Endometrial microvascular endothelial cells (primary cell): ENCODE data around the gene DBP. TPM values are rescaled to one million over a fixed set of nuclear protein-coding genes. Genes with fewer than 3 reads are reported as not detected.

Source experiments
- in situ Hi-C: cut with HindIII; loops from 2 replicates; pipeline ENCODE4 v1.10.0; 2017; ENCODE audit warnings: low sequenced_read_pairs, low pct_unique_long_range_greater_than_20kb; ENCODE audit errors: inconsistent ontology term
- total RNA-seq: library from RNA; depleted of rRNA; stranded (reverse); fragments of >200 nt; gene quantifications from one replicate; pipeline ENCODE4 v1.2.3, GENCODE V29; 2015; ENCODE audit errors: inconsistent ontology term

Gene DBP
- total RNA-seq, 1 donor from 2014 or later = 0.46 TPM

GRCh38 chr19:48617146-48617937 is 19.8 kb downstream of the DBP start:
- in situ Hi-C loops = loop anchor here (25.0 kb wide), 1 partner anchor 155 kb away; the partner anchor contains the start of genes CYTH2 and KCNJ14

GRCh38 chr19:48616491-48617056 is 20.6 kb downstream of the DBP start:
- in situ Hi-C loops = loop anchor here (25.0 kb wide), 1 partner anchor 154 kb away; the partner anchor contains the start of genes CYTH2 and KCNJ14

- in situ Hi-C loops = loop anchor here (25.0 kb wide), 1 partner anchor 154 kb away; the partner anchor contains the start of genes CYTH2 and KCNJ14
These were observed 21.1 kb downstream of the DBP start for GRCh38 chr19:48616041-48616436.

DNA sequence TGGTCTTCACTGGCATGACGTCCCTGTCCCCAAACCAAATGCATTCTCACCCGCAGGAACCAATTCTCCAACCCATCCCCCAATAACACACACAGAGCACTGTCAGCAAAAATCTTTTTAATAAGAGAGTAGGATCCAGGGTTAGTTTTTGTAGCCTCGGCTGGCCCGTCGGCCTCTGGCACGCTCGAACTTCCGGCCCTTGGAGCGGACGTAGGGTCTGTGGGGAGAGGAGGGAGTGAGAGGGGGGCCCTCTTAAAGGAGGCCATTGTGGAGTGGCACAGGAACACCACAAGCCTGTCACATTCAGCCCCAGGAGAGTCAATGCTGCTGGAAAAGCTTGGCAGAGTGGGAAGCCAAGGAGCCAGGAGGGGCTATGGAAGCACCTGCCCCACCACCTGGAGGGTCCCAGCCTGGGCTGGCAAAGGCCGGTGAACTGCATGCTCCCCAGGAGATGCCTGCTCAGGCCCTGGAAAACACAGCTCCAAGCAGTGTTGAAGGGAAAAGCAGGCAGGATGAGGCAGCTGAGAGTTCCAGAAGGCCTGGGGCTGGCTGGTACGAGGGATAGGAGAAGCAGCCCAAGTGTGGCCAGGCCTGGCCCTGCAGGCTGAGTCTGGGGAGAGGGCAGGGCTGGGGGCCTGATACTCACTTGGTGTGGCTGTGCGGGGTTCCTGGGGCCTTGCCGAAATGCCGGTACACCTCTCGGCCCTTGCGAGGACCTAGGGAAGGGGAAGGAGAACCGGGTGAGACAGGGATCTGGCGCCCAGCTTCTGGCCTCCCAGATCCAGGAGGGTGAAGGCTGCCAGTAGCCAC is 21.7 kb downstream of the DBP start:
- in situ Hi-C loops = loop anchor here (25.0 kb wide), 1 partner anchor 153 kb away; the partner anchor contains the start of genes CYTH2 and KCNJ14

DNA sequence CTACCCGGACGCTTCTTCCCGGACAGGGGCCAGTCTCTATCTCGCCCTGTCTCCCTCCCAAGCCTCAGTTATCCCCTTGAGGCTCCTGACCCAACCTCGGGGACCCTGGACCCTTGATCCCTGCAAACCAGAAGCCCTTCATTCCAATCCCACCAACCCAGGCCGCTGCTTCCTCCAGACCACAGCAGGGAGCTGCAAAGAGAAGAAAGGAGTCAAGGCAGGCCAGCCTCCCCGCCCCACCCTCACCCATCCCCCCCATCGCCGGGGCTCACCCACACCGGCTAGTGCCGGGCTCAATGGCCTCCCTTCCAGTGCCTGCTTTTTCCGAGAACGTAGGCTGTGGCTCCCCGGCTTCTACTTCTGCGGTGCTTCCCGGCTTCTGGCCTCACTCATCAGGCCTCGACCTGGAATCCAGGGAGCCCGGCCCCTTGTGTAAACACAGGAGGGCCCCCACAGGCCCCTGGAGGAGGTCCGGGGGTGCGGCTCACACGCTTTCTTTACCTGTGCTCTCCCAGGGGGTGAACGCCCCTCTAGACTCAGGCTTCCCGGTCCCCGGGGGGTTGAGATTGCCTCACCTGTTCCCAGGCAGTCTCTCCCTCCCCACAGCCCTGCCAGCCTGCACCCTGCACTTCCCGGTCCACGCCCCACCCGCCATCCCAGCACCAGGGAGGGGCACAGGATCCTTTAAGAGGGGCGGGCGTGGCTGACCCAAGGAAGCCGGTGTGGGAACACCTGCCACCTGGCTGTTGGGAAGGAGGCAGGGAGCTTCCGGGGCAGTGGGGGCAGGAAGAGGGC is 22.5 kb downstream of the DBP start, which contains the start of gene FAM83E:
TSS of gene FAM83E (minus strand) at position 641 of the 795 bp plus-strand sequence. CDS start 1,704 bp downstream, outside the sequence.
- in situ Hi-C loops = loop anchor here (25.0 kb wide), 1 partner anchor 152 kb away; the partner anchor contains the start of genes CYTH2 and KCNJ14

DNA sequence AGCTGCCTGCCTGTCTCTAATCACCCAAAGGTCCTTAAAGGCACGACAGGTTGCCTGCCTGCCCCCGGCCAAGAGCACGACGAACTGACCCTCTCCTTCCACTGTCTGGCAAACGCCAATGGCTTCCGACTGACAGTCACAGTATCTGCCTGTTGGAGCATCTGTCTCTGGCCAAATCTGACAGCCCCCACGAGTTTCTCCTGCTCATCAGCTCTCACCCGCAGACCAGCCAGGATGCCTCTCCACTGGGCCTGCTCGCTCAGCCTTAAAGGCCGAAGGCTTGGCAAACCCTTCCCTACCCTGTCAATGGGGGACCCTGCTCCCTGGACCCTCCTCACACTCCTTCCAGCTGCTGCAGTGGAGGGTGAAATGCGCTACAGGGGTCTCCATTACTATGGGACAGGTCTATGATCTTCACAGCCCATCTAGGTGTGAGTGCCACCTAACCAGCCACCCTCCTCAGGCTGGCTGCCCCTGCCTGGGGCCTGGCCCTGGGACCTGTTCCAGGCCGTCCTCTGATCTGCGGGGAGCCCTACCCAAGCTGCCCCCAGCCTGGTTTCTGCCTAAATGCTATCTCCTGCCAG is 23.2 kb downstream of the DBP start:
- in situ Hi-C loops = loop anchor here (25.0 kb wide), 1 partner anchor 152 kb away; the partner anchor contains the start of genes CYTH2 and KCNJ14

DNA sequence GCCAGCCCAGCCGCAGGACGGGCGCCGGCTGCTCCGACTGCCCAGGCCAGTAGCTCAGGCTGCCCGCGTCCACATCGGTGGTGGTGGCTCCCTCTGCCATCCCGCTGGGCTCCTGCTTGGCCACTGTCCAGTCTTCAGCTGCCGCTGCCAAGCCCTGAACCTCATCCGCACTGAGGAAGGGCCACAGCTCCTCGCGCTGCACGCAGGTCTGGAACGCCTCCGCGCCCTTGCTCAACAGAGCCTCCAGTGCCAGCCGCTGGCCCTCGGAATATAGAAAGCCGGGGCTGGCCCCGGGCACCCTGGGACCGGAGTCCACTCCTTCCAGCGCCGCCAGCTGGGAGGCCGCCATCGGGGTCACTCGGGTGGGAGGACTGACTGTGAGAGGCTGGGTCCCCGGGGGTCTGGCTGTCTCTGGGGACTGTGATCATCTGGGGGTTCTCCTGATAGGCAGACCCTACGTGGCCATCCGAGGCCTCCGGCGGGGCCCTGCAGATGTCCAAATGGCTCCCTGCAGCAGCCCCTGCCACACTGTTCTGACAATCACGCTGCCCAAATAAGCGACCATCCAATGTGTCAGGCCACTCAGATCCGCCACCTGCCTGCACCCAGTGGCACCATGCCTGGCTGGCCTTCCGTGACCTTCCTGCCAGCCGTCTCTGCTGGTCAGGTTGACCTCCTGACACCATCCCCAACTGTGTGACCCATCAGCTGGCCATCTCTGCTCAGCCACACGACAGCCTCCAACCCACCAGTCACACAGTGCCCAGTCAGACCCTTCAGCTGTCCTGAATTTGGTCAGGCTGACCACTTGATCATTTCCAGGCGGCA is 23.9 kb downstream of the DBP start:
- in situ Hi-C loops = loop anchor here (25.0 kb wide), 1 partner anchor 151 kb away; the partner anchor contains the start of genes CYTH2 and KCNJ14

DNA sequence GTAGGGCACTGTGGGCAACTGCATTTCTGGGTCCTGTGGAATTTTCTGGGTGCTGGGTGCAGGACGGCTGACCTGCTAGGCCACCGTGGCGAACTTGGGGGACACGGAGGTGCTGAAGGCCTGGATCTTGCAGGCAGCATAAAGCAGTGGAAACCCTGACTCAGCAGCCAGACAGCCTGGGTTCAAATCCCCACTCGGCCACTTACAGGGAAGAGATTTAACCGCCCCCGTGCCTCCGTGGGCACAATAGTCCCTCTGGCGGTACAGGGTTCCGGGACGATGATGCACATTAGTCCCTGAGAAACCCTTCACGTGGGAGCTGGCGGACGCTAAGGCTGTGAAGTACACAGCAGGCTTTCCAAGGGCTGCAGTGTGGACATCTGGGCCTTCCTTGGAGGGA is 25.3 kb downstream of the DBP start:
- in situ Hi-C loops = loop anchor here (25.0 kb wide), 1 partner anchor 150 kb away; the partner anchor contains the start of genes CYTH2 and KCNJ14

GRCh38 chr19:48609571-48610108 is 27.5 kb downstream of the DBP start:
- in situ Hi-C loops = loop anchor here (25.0 kb wide), 1 partner anchor 147 kb away; the partner anchor contains the start of genes CYTH2 and KCNJ14

DNA sequence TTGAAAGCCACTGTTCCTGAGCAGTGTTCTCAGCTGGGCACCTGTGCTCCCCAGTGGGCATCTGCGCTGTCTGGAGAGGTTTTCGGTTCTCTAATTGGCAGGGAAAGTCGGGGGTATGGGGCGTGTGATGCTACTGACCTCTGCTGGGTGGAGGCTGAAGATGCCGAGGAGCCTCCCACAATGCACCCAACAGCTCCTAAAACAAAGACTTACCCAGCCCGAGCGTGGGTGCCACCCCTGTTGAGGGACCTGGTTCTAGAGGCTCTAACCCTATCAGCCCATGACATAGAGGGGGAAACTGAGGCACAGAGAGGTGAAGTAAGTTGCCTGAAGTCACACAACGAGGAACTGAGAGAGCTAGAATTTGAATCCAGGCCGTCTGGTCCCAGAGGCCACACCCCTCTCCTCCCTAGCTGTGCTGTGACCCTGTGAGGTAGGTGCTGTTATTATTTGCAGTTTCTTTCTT is 28.3 kb downstream of the DBP start:
- in situ Hi-C loops = loop anchor here (25.0 kb wide), 1 partner anchor 147 kb away; the partner anchor contains the start of genes CYTH2 and KCNJ14

DNA sequence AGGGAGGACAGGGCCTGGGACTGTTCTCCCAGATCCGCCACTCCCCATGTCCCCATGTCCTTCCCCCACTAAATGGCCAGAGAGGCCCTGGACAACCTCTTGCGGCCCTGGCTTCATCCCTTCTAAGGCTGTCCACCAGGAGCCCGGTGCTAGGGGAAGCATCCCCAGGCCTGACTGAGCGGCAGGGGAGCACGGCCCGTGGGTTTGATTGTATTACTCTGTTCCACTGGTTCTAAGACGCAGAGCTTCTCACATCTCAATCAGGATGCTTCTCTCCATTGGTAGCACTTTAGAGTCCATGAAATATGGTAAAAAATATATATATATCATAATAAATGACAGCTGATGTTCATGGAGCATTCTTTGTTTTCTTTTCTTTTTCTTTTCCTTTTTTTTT is 29.8 kb downstream of the DBP start:
- in situ Hi-C loops = loop anchor here (25.0 kb wide), 1 partner anchor 145 kb away; the partner anchor contains the start of genes CYTH2 and KCNJ14

DNA sequence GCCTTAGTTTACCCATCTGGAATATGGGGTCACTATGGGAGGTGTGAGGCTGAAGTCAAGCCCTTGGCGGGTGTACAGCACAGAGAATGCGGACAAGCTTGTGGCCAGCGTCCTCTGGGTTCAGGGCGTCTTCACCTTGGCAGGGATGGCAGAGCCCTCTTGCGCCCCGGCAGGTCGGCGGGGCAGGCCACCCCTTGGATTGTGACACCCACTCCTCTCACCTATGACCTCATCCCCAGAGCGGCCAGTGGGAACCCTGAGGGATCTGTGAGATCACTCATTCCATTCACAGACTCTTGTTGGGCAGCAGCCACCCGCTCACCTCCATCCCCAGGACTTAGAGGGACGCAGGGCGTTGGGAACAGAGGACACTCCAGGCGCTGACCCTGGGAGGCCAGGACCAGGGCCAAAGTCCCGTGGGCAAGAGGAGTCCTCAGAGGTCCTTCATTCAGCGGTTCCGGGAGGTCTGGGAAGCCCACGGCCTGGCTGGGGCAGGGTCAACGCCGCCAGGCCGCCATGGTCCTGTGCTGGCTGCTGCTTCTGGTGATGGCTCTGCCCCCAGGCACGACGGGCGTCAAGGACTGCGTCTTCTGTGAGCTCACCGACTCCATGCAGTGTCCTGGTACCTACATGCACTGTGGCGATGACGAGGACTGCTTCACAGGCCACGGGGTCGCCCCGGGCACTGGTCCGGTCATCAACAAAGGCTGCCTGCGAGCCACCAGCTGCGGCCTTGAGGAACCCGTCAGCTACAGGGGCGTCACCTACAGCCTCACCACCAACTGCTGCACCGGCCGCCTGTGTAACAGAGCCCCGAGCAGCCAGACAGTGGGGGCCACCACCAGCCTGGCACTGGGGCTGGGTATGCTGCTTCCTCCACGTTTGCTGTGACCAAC is 30.5 kb downstream of the DBP start, which contains the start of gene SPACA4:
TSS of gene SPACA4 (plus strand) at position 280 of the 896 bp plus-strand sequence. CDS start at position 517, 237 bp downstream.
- in situ Hi-C loops = loop anchor here (25.0 kb wide), 1 partner anchor 144 kb away; the partner anchor contains the start of genes CYTH2 and KCNJ14

DNA sequence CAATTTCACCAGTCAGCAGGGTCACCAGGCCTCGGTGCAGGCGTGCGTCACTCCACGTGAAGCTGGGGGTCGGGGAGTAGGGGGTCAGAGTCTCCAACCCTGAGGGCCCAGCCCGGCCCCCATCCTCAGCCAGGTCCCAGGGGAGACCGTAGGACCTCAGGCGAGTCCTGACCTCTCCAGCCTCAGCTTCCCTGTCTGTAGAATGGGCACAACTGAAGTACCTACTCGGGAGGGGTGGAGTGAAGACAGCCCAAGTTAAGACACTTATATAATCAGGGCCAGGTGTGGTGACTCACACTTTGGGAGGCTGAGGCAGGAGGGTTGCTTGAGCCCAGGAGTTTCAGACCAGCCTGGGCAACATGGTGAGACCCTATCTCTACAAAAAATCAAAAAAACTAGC is 33.3 kb downstream of the DBP start:
- in situ Hi-C loops = loop anchor here (25.0 kb wide), 1 partner anchor 142 kb away; the partner anchor contains the start of genes CYTH2 and KCNJ14

DNA sequence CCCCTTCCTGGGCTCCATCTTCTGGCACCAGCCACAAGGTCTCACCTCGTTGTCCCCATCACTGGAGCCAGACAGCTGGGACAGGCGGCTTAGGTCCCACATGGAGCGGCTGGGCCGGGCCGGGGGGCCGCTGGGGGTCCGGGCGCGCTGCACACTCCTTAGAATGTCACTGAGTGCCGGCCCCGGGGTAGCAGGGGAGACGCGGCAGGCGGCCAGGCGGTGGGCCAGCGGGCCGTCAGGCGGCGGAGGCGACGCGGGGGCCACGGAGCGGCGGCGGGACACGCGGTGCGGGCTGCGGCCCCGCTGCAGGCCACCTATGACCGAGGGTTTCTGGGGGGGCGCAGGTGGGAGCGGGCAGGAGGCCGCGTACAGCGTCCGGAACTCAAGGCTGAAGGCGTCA is 33.7 kb downstream of the DBP start:
- in situ Hi-C loops = loop anchor here (25.0 kb wide), 1 partner anchor 141 kb away; the partner anchor contains the start of genes CYTH2 and KCNJ14

DNA sequence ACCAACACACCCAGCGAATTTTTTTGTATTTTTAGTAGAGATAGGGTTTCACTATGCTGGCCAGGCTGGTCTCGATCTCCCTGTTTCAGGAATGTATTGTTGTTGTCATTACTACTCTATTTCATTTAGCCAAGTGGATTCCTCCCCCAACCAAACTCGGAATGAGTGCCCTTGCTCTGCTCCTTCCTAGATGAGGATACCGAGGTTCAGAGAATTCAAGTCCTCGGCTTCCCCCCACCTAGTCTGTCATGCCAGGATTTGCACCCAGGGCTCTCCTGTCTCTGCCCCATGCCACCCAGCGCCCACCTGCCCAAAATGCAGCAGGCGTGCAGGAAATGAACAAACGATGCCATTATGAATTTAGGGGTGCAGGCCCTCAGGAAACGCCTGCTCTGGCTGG is 34.2 kb downstream of the DBP start:
- in situ Hi-C loops = loop anchor here (25.0 kb wide), 1 partner anchor 141 kb away; the partner anchor contains the start of genes CYTH2 and KCNJ14
